ENCODE results near the gene ARID1B. TPM values are rescaled to one million over a fixed set of nuclear protein-coding genes. Genes with fewer than 3 reads are reported as not detected.
A peak's percentile ranks its signal among the peaks of the same experiment; 100 is the strongest.

ARID1B gene
- total and polyA plus RNA-seq, 2 experiments from 2014 or later: 32.9 to 67.0 TPM

- Histone ChIP-seq H3K27me3 (no peaks in the 10 kb centered on the region), H3K9me3 (ENCODE audit: low read depth) (no peaks in the 10 kb centered on the region), H3K4me1 (ENCODE audit: insufficient read depth) (peaks cover 35% of the 10 kb centered on the region), H3K4me2 (no peak overlapping the region), H3K4me3 (no peak overlapping the region), H3K9me2 (replicated peaks; ENCODE audit: insufficient read depth) (no peaks in the 10 kb centered on the region), H4K20me1 (ENCODE audit: insufficient read depth, poor library complexity, severe bottlenecking) (peaks cover 10% of the 10 kb centered on the region), H3K36me3 (replicated peaks; ENCODE audit: insufficient read depth, low read depth) (no peaks in the 10 kb centered on the region), H3K79me2 (peaks cover 82% of the 10 kb centered on the region), H2AFZ (no peak overlapping the region), H3K27ac (no peak overlapping the region)
- TF ChIP-seq EZH2 (IDR thresholded peaks at IDR 0.05; ENCODE audit: borderline replicate concordance) (no peak), EZH2phosphoT487 (IDR thresholded peaks at IDR 0.05; ENCODE audit: low read depth, severe bottlenecking, unreplicated experiment) (no peak)
- TF ChIP-seq, protein P1, sequence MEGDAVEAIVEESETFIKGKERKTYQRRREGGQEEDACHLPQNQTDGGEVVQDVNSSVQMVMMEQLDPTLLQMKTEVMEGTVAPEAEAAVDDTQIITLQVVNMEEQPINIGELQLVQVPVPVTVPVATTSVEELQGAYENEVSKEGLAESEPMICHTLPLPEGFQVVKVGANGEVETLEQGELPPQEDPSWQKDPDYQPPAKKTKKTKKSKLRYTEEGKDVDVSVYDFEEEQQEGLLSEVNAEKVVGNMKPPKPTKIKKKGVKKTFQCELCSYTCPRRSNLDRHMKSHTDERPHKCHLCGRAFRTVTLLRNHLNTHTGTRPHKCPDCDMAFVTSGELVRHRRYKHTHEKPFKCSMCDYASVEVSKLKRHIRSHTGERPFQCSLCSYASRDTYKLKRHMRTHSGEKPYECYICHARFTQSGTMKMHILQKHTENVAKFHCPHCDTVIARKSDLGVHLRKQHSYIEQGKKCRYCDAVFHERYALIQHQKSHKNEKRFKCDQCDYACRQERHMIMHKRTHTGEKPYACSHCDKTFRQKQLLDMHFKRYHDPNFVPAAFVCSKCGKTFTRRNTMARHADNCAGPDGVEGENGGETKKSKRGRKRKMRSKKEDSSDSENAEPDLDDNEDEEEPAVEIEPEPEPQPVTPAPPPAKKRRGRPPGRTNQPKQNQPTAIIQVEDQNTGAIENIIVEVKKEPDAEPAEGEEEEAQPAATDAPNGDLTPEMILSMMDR (IDR thresholded peaks at IDR 0.05; ENCODE audit: poor library complexity): no peak
- WGBS (ENCODE audit: low lambda C conversion rate, missing lambda C conversion rate): 85% methylated on average over 5 of the region's 5 CpGs
- no peak for DNase-seq (ENCODE audit: low spot score)
These were observed 151.8 kb downstream of the ARID1B start for GRCh38 chr6:156928972-156929371.

DNA sequence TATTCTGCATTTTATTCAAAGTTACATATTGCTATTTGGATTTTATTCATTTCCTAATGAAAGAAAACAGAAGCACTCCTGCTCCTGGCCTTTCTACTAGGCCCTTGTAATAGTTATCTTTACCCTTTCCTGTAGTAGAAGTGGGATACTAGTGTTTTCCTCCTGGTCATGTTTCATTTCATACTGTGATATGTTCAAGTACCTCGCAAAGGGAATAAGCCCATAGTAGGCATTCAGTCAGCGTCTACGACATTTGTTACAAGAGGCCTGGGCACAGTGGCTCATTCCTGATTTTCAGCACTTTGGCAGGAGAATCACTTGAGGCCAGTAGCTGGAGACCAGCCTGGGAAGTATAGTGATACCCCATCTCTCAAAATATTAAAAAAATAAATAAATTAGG is 154.1 kb downstream of the ARID1B start:
- Histone ChIP-seq H3K4me1 (ENCODE audit: insufficient read depth) (peaks cover 29% of the 10 kb centered on the region), H2AFZ (no peak overlapping the region), H3K27me3 (no peaks in the 10 kb centered on the region), H3K9me3 (ENCODE audit: low read depth) (no peaks in the 10 kb centered on the region), H3K9me2 (replicated peaks; ENCODE audit: insufficient read depth) (no peaks in the 10 kb centered on the region), H4K20me1 (ENCODE audit: insufficient read depth, poor library complexity, severe bottlenecking) (peaks cover 9% of the 10 kb centered on the region), H3K36me3 (replicated peaks; ENCODE audit: insufficient read depth, low read depth) (no peaks in the 10 kb centered on the region), H3K27ac (no peak overlapping the region), H3K4me3 (no peak overlapping the region), H3K79me2 (peaks cover 80% of the 10 kb centered on the region), H3K4me2 (no peak overlapping the region)
- DNase-seq (ENCODE audit: low spot score): no peak
- WGBS (ENCODE audit: low lambda C conversion rate, missing lambda C conversion rate): 99% methylated on average over 3 of the region's 3 CpGs
- TF ChIP-seq, protein P1 (IDR thresholded peaks at IDR 0.05; ENCODE audit: poor library complexity): no peak
- TF ChIP-seq EZH2phosphoT487 (IDR thresholded peaks at IDR 0.05; ENCODE audit: low read depth, severe bottlenecking, unreplicated experiment) (no peak), EZH2 (IDR thresholded peaks at IDR 0.05; ENCODE audit: borderline replicate concordance) (no peak)

GRCh38 chr6:156933201-156934068 is 156.3 kb downstream of the ARID1B start:
- peak overlapping the region; percentile 47 for H3K4me2 ChIP-seq

More at GRCh38 chr6:156933201-156934068, 156.3 kb downstream of the ARID1B start:
- Histone ChIP-seq H3K36me3 (replicated peaks; ENCODE audit: insufficient read depth, low read depth) (no peaks in the 10 kb centered on the region), H3K4me1 (ENCODE audit: insufficient read depth) (peaks cover 29% of the 10 kb centered on the region), H3K9me2 (replicated peaks; ENCODE audit: insufficient read depth) (no peaks in the 10 kb centered on the region), H2AFZ (no peak overlapping the region), H3K27me3 (no peaks in the 10 kb centered on the region), H4K20me1 (ENCODE audit: insufficient read depth, poor library complexity, severe bottlenecking) (peaks cover 13% of the 10 kb centered on the region), H3K27ac (peak overlapping the region; percentile 52), H3K4me3 (no peak overlapping the region), H3K9me3 (ENCODE audit: low read depth) (no peaks in the 10 kb centered on the region), H3K79me2 (peaks cover 80% of the 10 kb centered on the region)
- peak; percentile 62 for DNase-seq (ENCODE audit: low spot score)
- TF ChIP-seq, protein P1 (IDR thresholded peaks at IDR 0.05; ENCODE audit: poor library complexity): no peak
- TF ChIP-seq EZH2 (IDR thresholded peaks at IDR 0.05; ENCODE audit: borderline replicate concordance): no peak
- TF ChIP-seq EZH2phosphoT487 (IDR thresholded peaks at IDR 0.05; ENCODE audit: low read depth, severe bottlenecking, unreplicated experiment): no peak
- 61% methylated on average over 7 of the region's 7 CpGs for WGBS (ENCODE audit: low lambda C conversion rate, missing lambda C conversion rate)
